ENCODE results near the gene PRSS57. TPM values are rescaled to one million over a fixed set of nuclear protein-coding genes. Genes with fewer than 3 reads are reported as not detected.

Gene PRSS57
- total and polyA plus RNA-seq, 2 of the 13 experiments (the other 11 are each of a cell fraction or from before 2014, with no cell fraction given), result 0.12 TPM; not detected in 1

GRCh38 chr19:703651-704446, 8.6 kb upstream of the PRSS57 start (continued):
- TF ChIP-seq GMEB2 (CRISPR knock-in tag; IDR thresholded peaks at IDR 0.05; ENCODE audit: low read depth) (no peak), ZBTB49 (CRISPR knock-in tag; IDR thresholded peaks at IDR 0.05; ENCODE audit: borderline replicate concordance) (no peak), RNF2 (conservative IDR thresholded peaks at IDR 0.05; ENCODE audit: low read depth) (0 out of 2 replicates have a peak, but pooled peaks have one; percentile 28), ZNF180 (CRISPR knock-in tag; IDR thresholded peaks at IDR 0.05; ENCODE audit: borderline replicate concordance, low read depth) (no peak), ELF3 (CRISPR knock-in tag; IDR thresholded peaks at IDR 0.05) (peak; percentile 73), PCBP2 (optimal IDR thresholded peaks at IDR 0.05; ENCODE audit: low read depth, low read length, poor library complexity, severe bottlenecking) (no peak), MED1 (CRISPR knock-in tag; IDR thresholded peaks at IDR 0.05) (peak; percentile 49; the same call in 1 of the 2 replicates), TFDP1 (CRISPR knock-in tag; IDR thresholded peaks at IDR 0.05; ENCODE audit: borderline replicate concordance) (peak; percentile 47; the same call in 1 of the 2 replicates), EZH2 (conservative IDR thresholded peaks at IDR 0.05; ENCODE audit: low read depth, low read length) (no peak), ZNF230 (CRISPR knock-in tag; IDR thresholded peaks at IDR 0.05) (peak; percentile 52; the same call in 1 of the 2 replicates), SIN3A (IDR thresholded peaks at IDR 0.05; ENCODE audit: borderline replicate concordance, low read depth, low read length) (peak; percentile 74; the same call in 1 of the 2 replicates), HOXA3 (CRISPR knock-in tag; IDR thresholded peaks at IDR 0.05) (peak; percentile 32; the same call in 1 of the 2 replicates), MYC (CRISPR knock-in tag; IDR thresholded peaks at IDR 0.05; ENCODE audit: borderline replicate concordance) (no peak), ZFY (CRISPR knock-in tag; IDR thresholded peaks at IDR 0.05) (peak; percentile 63), CTCF (CRISPR knock-in tag; IDR thresholded peaks at IDR 0.05) (peak; percentile 58), TOPORS (CRISPR knock-in tag; IDR thresholded peaks at IDR 0.05) (peak; percentile 55; the same call in 1 of the 2 replicates), FOXP1 (IDR thresholded peaks at IDR 0.05) (no peak), FOXP1 (CRISPR knock-in tag; IDR thresholded peaks at IDR 0.05) (no peak), ZNF615 (CRISPR knock-in tag; IDR thresholded peaks at IDR 0.05; ENCODE audit: borderline replicate concordance) (no peak), JDP2 (CRISPR knock-in tag; IDR thresholded peaks at IDR 0.05; ENCODE audit: borderline replicate concordance) (no peak), NR2C2 (CRISPR knock-in tag; IDR thresholded peaks at IDR 0.05; ENCODE audit: borderline replicate concordance) (peak; percentile 16; the same call in 1 of the 2 replicates), ARNT2 (CRISPR knock-in tag; IDR thresholded peaks at IDR 0.05; ENCODE audit: low read depth) (no peak), ZNF878 (CRISPR knock-in tag; IDR thresholded peaks at IDR 0.05) (no peak), JUN (CRISPR knock-in tag; IDR thresholded peaks at IDR 0.05) (no peak)

All from HepG2 (cell line).